Amniotic stem cell (primary cell): ENCODE measurements around the gene TBX6.

Source experiments
- DNase-seq: peaks from one replicate; lab custom pipeline; 2025; lab: John Stamatoyannopoulos, UW

The TBX6 gene

GRCh38 chr16:30113711-30114333 lies 22.1 kb upstream of the TBX6 start:
- no peak for DNase-seq

- DNase-seq: no peak
These were observed 21.4 kb upstream of the TBX6 start, which contains the start of gene GDPD3 for GRCh38 chr16:30113031-30113710. GDPD3 (minus strand) TSS chr16:30113537; CDS start chr16:30113478, 59 bp downstream.

GRCh38 chr16:30112197-30113030 lies 20.7 kb upstream of the TBX6 start:
- no peak for DNase-seq

GRCh38 chr16:30110661-30111060 lies 18.9 kb upstream of the TBX6 start:
- no peak for DNase-seq

GRCh38 chr16:30108059-30108850 lies 16.5 kb upstream of the TBX6 start:
- no peak for DNase-seq

- no peak for DNase-seq
These were observed 12.8 kb upstream of the TBX6 start for GRCh38 chr16:30104492-30104891.

- no peak for DNase-seq
These were observed 12.4 kb upstream of the TBX6 start for GRCh38 chr16:30104090-30104489.

- DNase-seq: no peak
These were observed 5.3 kb upstream of the TBX6 start for GRCh38 chr16:30096862-30097563.

- DNase-seq: peak; percentile 74
These were observed 4.6 kb upstream of the TBX6 start, which contains the start of gene YPEL3 for GRCh38 chr16:30096105-30096861. YPEL3 (minus strand) TSS chr16:30096213; CDS start chr16:30095482, 731 bp downstream.

- no peak for DNase-seq
These were observed 3.7 kb upstream of the TBX6 start for GRCh38 chr16:30095166-30096078.

- DNase-seq: no peak
These were observed 2.9 kb upstream of the TBX6 start for GRCh38 chr16:30094541-30095165.

GRCh38 chr16:30092373-30093010 lies 768 bp upstream of the TBX6 start:
- no peak for DNase-seq

- no peak for DNase-seq
These were observed 953 bp downstream of the TBX6 start for GRCh38 chr16:30090610-30091331.

- no peak for DNase-seq
These were observed 2.7 kb downstream of the TBX6 start for GRCh38 chr16:30088832-30089624.

GRCh38 chr16:30088237-30088831 lies 3.4 kb downstream of the TBX6 start:
- no peak for DNase-seq

GRCh38 chr16:30087181-30087898 lies 4.4 kb downstream of the TBX6 start:
- no peak for DNase-seq
